HUDEP-2 (cell line): ENCODE results near the gene LACRT.
"Not testable (repeated sequence)": the region's sequence is repeated elsewhere in the genome, so short reads cannot be mapped to it uniquely, and the experiment has no call there.

ENCODE experiments used
- DNase-seq, 76 experiments: peaks; one replicate each; lab custom pipeline; 2025; ENCODE audit not compliant: unreplicated experiment in 76 of 76; lab: John Stamatoyannopoulos, UW

The LACRT gene

GRCh38 chr12:54641089-54641488, 6.4 kb upstream of the LACRT start:
- no peak for DNase-seq

GRCh38 chr12:54639112-54639511, 4.4 kb upstream of the LACRT start:
- not testable (repeated sequence) for DNase-seq

GRCh38 chr12:54631988-54632728, 2.5 kb downstream of the LACRT start:
- no peak for DNase-seq

GRCh38 chr12:54631551-54631950, 3.1 kb downstream of the LACRT start:
- DNase-seq = no peak

- no peak for DNase-seq
Observed at GRCh38 chr12:54629925-54630324, 4.8 kb downstream of the LACRT start.

GRCh38 chr12:54628186-54628846, 6.4 kb downstream of the LACRT start:
- no peak for DNase-seq

- no peak for DNase-seq
Observed at GRCh38 chr12:54627304-54627703, 7.4 kb downstream of the LACRT start.

- DNase-seq = no peak
Observed at GRCh38 chr12:54625598-54625997, 9.1 kb downstream of the LACRT start.

- no peak for DNase-seq
Observed at GRCh38 chr12:54624315-54625279, 10.1 kb downstream of the LACRT start.

GRCh38 chr12:54622463-54623183, 12.1 kb downstream of the LACRT start:
- DNase-seq = no peak

- DNase-seq = no peak
Observed at GRCh38 chr12:54616933-54617680, 17.6 kb downstream of the LACRT start.

- no peak for DNase-seq
Observed at GRCh38 chr12:54612225-54612750, 22.4 kb downstream of the LACRT start.

- no peak for DNase-seq
Observed at GRCh38 chr12:54611715-54612149, 23.0 kb downstream of the LACRT start.

- no peak for DNase-seq
Observed at GRCh38 chr12:54608769-54609168, 25.9 kb downstream of the LACRT start.

GRCh38 chr12:54608156-54608555, 26.5 kb downstream of the LACRT start:
- DNase-seq = no peak

- no peak for DNase-seq
Observed at GRCh38 chr12:54606556-54606955, 28.1 kb downstream of the LACRT start.

GRCh38 chr12:54605138-54605970, 29.3 kb downstream of the LACRT start:
- no peak for DNase-seq

GRCh38 chr12:54604436-54604835, 30.3 kb downstream of the LACRT start:
- DNase-seq = no peak

GRCh38 chr12:54603872-54604271, 30.8 kb downstream of the LACRT start:
- DNase-seq = no peak
